A549 treated with CpdA at 1 μM for 4 hours (cell line): ENCODE results near the gene OR6V1. TPM values are rescaled to one million over a fixed set of nuclear protein-coding genes. Genes with fewer than 3 reads are reported as not detected.

Experiments used
- total RNA-seq: library from RNA; stranded (reverse); fragments of 200-300 nt; extraction: Qiagen RNA extraction; gene quantifications from 5 replicates; pipeline ENCODE4 v1.2.3, GENCODE V29; 2022; ENCODE audit warnings: low read depth

OR6V1 gene, protein sequence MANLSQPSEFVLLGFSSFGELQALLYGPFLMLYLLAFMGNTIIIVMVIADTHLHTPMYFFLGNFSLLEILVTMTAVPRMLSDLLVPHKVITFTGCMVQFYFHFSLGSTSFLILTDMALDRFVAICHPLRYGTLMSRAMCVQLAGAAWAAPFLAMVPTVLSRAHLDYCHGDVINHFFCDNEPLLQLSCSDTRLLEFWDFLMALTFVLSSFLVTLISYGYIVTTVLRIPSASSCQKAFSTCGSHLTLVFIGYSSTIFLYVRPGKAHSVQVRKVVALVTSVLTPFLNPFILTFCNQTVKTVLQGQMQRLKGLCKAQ
- not detected in 5 replicates for total RNA-seq

DNA sequence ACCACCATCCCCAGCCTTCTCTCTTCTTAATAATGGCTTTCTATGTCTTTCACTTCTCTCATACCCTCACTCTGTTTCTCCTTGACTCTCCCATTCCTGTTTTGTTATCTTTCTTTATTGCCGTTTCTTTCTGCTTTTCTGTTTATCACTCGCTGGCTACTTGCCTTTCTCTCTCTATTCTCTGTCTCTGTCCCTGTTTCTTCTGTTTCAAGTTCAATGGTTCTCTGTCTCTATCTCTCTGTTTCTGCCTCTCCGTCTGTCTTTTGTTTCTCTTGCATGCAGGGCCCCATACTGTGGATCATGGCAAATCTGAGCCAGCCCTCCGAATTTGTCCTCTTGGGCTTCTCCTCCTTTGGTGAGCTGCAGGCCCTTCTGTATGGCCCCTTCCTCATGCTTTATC, at the start of gene OR6V1:
TSS of gene OR6V1 (plus strand) at position 301 of the 400 bp plus-strand sequence. CDS start at position 301, 0 bp downstream.

DNA sequence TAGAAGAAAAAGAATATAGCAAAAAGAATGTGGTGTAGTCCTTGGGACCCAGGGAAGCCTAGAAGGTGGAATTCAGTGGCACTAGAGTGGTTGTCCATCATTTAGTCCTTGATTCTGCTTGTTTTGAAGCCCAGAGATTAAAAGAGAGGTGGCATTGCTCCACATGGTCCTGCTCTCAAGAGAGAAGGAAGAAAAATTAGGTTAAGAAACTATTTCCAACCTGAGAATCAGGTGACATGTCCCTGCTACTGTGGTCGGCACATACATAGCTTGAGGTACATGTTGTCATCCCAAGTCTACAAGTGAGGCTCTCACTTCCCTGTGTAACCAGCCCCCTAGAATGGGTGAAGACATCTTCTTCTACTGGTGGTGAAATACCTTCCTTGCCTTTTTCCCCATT, 25.1 kb upstream of the OR6V1 start, which contains the start of gene OR9A2:
TSS of gene OR9A2 (minus strand) at position 101 of the 400 bp plus-strand sequence. CDS start at position 101, 0 bp downstream.

Other genes with a start within 250 kb of the OR6V1 start
- gene EPHB6, start 197.3 kb upstream of the OR6V1 start, total RNA-seq: 0.23 to 0.49 TPM (median 0.38 TPM) in 5 replicates
- gene TRPV6, start 166.6 kb upstream of the OR6V1 start, total RNA-seq: not detected in 5 replicates
- not detected in 5 replicates for gene TRPV5, start 118.6 kb upstream of the OR6V1 start, total RNA-seq
- gene LLCFC1, start 112.9 kb upstream of the OR6V1 start, total RNA-seq: not detected in 5 replicates
- 1.1 TPM in 1 of 5 replicates, not detected in the others for gene KEL, start 90.0 kb upstream of the OR6V1 start, total RNA-seq
- not detected in 5 replicates for gene OR9A2, start 25.2 kb upstream of the OR6V1 start, total RNA-seq
- gene PIP, start 79.7 kb downstream of the OR6V1 start, total RNA-seq: not detected in 5 replicates
- gene TAS2R39, start 131.1 kb downstream of the OR6V1 start, total RNA-seq: not detected in 5 replicates
- gene TAS2R40, start 169.7 kb downstream of the OR6V1 start, total RNA-seq: not detected in 5 replicates
- gene GSTK1, start 211.1 kb downstream of the OR6V1 start, total RNA-seq: 107 to 120 TPM (median 118 TPM) in 5 replicates
- gene TMEM139, start 232.6 kb downstream of the OR6V1 start, total RNA-seq: 0.48 to 1.1 TPM (median 1.0 TPM) in 5 replicates
- 17.8 to 27.9 TPM (median 21.0 TPM) in 5 replicates for gene CASP2, start 236.0 kb downstream of the OR6V1 start, total RNA-seq